Activated B cell treated with CpG ODN at 0.5 μM for 24 hours (primary cell): ENCODE results near the gene SLAMF7. TPM values are rescaled to one million over a fixed set of nuclear protein-coding genes. Genes with fewer than 3 reads are reported as not detected.

Experiments used
- ATAC-seq: fragments of 200-7000 bp; cut with Tn5 transposase; one replicate; pipeline ENCODE4 v1.10.0; 2021; ENCODE audit warnings: low read depth, mild to moderate bottlenecking, moderate library complexity
- CTCF ChIA-PET: fragments of 350-600 bp; sonication (Branson Sonifier 250); formaldehyde crosslinking; loops from one replicate; lab custom pipeline; 2021; ENCODE audit warnings: antibody characterized with exemption; lab: Charles Lee
- POLR2A ChIA-PET: fragments of 350-600 bp; sonication (Branson Sonifier 250); formaldehyde crosslinking; loops from one replicate; lab custom pipeline; 2021; ENCODE audit warnings: antibody characterized with exemption; lab: Charles Lee
- DNase-seq: peaks from one replicate; pipeline ENCODE4 v3.0.0; 2022
- H3K27ac Mint-ChIP-seq: one replicate; pipeline ENCODE4 v1.8.0; 2020; ENCODE audit warnings: mixed read lengths
- H3K27me3 Mint-ChIP-seq: one replicate; pipeline ENCODE4 v1.8.0; 2021; ENCODE audit warnings: mixed read lengths
- H3K36me3 Mint-ChIP-seq: one replicate; pipeline ENCODE4 v1.8.0; 2021; ENCODE audit warnings: low read depth, mixed read lengths
- H3K4me1 Mint-ChIP-seq: one replicate; pipeline ENCODE4 v1.8.0; 2021; ENCODE audit warnings: mixed read lengths
- H3K4me3 Mint-ChIP-seq: one replicate; pipeline ENCODE4 v1.8.0; 2020; ENCODE audit warnings: mild to moderate bottlenecking, mixed read lengths
- H3K9me3 Mint-ChIP-seq: one replicate; pipeline ENCODE4 v1.8.0; 2020; ENCODE audit warnings: mixed read lengths
- intact Hi-C: fragments of 100-400 bp; cut with micrococcal nuclease; formaldehyde crosslinking; loops from one replicate; pipeline ENCODE4 v1.15.1; 2024
- total RNA-seq: library from RNA; stranded (reverse); gene quantifications from 2 replicates; pipeline ENCODE4 v1.2.3, GENCODE V29; 2022
- TF ChIP-seq, protein P1 (sequence below): fragments of 200-600 bp; IDR thresholded peaks from one replicate; pipeline ENCODE4 v1.8.0; 2022; ENCODE audit warnings: antibody characterized with exemption, mild to moderate bottlenecking

Gene SLAMF7
- total RNA-seq, 1 donor from 2014 or later, result 119 TPM

DNA sequence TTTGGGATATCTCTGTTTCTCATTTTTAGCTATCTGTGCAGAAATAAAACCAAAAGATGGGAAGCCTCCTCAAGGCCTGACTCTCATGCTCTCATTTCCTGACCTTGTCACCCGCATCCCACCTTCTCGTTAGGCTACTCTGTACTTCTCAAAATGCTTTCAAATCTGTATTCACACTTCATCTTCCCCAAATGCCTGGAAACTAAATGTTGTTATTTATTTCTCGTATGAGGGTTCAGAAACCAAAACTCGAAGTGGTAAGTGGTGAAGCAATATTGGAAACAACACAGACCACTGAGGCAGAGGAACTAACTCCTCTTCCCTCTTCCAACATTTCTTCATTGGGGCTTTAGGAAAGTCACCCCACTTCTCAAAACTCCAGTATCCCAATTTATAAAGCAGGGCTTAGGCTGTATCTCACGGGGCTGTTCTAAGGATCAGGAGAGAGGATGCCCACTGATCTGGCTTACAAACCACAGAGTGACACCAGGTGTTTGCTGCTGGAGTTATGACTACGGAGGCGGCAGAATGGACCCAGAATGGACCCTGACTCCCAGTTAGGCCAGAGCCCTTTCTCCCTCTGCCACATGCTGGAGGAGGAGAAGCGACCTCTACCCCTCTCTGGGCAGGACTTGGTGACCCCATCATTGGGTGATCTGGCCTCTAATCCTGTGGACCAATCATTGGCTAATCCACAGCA is 3.5 kb downstream of the SLAMF7 start:
- DNase-seq (no peak), ATAC-seq (no peak)
- Mint-ChIP-seq H3K27me3 (no peaks in the 10 kb centered on the region), H3K9me3 (no peaks in the 10 kb centered on the region), H3K4me1 (peaks cover 84% of the 10 kb centered on the region), H3K27ac (peak overlapping the region; percentile 38), H3K36me3 (peaks cover 60% of the 10 kb centered on the region), H3K4me3 (peak overlapping the region; percentile 72)
- ChIA-PET CTCF (interaction anchor here (1.0 kb wide), 1 partner anchor 209 kb away, joined by 3 read pairs; no protein-coding TSS in a partner anchor), POLR2A (no interaction called here)
- TF ChIP-seq, protein P1, sequence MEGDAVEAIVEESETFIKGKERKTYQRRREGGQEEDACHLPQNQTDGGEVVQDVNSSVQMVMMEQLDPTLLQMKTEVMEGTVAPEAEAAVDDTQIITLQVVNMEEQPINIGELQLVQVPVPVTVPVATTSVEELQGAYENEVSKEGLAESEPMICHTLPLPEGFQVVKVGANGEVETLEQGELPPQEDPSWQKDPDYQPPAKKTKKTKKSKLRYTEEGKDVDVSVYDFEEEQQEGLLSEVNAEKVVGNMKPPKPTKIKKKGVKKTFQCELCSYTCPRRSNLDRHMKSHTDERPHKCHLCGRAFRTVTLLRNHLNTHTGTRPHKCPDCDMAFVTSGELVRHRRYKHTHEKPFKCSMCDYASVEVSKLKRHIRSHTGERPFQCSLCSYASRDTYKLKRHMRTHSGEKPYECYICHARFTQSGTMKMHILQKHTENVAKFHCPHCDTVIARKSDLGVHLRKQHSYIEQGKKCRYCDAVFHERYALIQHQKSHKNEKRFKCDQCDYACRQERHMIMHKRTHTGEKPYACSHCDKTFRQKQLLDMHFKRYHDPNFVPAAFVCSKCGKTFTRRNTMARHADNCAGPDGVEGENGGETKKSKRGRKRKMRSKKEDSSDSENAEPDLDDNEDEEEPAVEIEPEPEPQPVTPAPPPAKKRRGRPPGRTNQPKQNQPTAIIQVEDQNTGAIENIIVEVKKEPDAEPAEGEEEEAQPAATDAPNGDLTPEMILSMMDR, result no peak
- intact Hi-C loops, result no loop called here

DNA sequence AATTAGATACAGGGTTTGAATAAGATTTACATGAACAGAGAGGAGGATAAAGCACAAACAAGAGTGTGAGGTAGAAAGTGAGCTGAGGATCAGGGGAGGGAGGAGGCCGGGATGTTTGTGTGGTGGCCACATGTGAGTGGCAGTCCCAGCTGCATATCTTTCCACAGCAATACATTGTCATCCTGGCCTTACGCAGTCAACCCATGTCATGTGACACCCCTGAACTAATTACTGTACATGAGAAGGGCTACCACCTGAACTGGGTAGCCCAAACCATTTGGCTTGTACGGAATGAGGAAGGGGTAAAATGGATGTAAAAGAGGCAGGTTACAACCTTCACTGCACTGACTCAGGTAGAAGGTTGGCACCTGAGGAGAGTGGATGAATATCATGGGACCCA is 4.2 kb downstream of the SLAMF7 start:
- Mint-ChIP-seq H3K36me3 (peaks cover 67% of the 10 kb centered on the region), H3K4me3 (peak overlapping the region; percentile 5), H3K9me3 (no peaks in the 10 kb centered on the region), H3K27ac (peak overlapping the region; percentile 38), H3K27me3 (no peaks in the 10 kb centered on the region), H3K4me1 (peaks cover 82% of the 10 kb centered on the region)
- intact Hi-C loops, result no loop called here
- ATAC-seq (no peak), DNase-seq (no peak)
- ChIA-PET POLR2A (no interaction called here), CTCF (interaction anchor here (1.0 to 1.2 kb wide), 3 partner anchors 12 to 208 kb away, joined by 3 to 5 read pairs (median 4); no protein-coding TSS in a partner anchor)
- TF ChIP-seq, protein P1, result no peak

DNA sequence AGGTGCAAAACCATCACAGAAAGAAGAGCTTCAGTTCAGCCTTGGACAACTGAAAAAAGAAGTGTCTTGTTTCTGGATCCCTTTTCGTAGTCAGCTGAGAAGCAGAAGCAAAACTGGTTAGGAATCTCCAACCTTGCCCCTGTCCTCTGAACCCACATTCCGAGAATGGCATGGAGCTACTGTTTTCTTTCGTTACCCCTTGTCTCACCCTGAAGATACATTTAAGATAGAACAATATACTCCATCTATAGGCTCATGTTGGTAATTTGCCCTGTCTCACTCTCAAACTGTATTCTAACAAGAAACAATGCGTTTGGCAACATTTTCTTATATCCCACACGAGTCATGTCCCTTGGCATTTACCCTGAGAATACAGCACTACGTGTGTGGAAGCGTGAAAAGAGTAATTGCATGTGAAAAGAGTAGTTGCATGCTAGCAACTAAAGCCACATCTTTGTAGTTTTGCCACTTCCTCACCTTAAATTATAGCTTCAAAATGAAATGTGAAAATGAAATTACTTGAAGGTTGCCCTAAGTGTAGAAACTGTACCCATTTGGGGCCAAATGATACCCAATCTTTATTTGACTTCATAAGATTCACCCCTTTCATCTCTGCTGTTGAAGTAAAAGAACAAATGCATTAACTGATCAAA is 5.3 kb downstream of the SLAMF7 start:
- intact Hi-C loops, result no loop called here
- peak overlapping the region; percentile 59 for H3K27ac Mint-ChIP-seq
- ChIA-PET CTCF (interaction anchor here (0.9 to 1.3 kb wide), 5 partner anchors 11 to 396 kb away, joined by 3 to 5 read pairs (median 3); no protein-coding TSS in a partner anchor), POLR2A (interaction anchor here (0.6 to 1.0 kb wide), 4 partner anchors 10 to 330 kb away, joined by 3 to 5 read pairs (median 4); no protein-coding TSS in a partner anchor)
- H3K4me1 Mint-ChIP-seq, result peaks cover 82% of the 10 kb centered on the region
- TF ChIP-seq, protein P1, result no peak
- peaks cover 75% of the 10 kb centered on the region for H3K36me3 Mint-ChIP-seq
- H3K27me3 Mint-ChIP-seq, result no peaks in the 10 kb centered on the region
- H3K9me3 Mint-ChIP-seq, result no peaks in the 10 kb centered on the region
- peak overlapping the region; percentile 21 for H3K4me3 Mint-ChIP-seq
- DNase-seq (no peak), ATAC-seq (no peak)

DNA sequence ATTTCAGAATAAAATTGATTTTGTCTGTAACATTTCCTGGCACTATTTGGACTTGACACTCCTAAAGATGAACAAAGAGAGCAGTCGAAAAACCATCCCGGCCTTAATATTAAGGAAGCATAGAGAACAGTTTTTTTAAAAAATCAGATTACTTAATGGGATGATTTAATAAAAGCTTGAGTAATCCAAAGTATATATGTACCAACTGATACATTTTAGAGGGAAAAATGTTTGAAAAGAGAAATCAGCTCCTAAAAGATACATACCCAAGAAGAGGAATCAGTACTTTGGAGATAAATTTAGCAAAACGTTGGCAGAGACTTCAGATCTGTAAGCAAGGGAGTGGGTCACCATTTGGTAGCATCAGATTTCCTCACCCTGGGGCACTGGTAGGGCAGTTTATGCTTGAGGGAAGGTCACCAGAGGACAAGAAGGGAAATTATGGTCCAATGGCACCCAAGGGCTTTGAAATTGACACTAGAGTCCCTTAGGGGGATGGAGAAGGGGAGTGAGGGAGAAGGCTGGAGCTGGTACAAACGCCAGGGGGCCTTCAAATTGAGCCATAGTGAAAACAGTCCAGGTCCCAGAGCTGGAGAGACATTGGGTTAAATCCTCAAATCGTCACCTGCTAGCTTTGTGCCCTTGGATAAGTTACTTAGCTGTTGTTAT is 5.9 kb downstream of the SLAMF7 start:
- no peaks in the 10 kb centered on the region for H3K27me3 Mint-ChIP-seq
- ATAC-seq (no peak), DNase-seq (no peak)
- H3K4me3 Mint-ChIP-seq, result no peak overlapping the region
- no peaks in the 10 kb centered on the region for H3K9me3 Mint-ChIP-seq
- intact Hi-C loops, result no loop called here
- peak overlapping the region; percentile 59 for H3K27ac Mint-ChIP-seq
- CTCF ChIA-PET, result interaction anchor here (0.9 to 1.3 kb wide), 3 partner anchors 11 to 32 kb away, joined by 3 read pairs; no protein-coding TSS in a partner anchor
- H3K4me1 Mint-ChIP-seq, result peaks cover 79% of the 10 kb centered on the region
- TF ChIP-seq, protein P1, result no peak
- H3K36me3 Mint-ChIP-seq, result peaks cover 76% of the 10 kb centered on the region
- POLR2A ChIA-PET, result no interaction called here
